HPDE6-E6E7 (cell line): ENCODE results near the gene ITGA1.
"Not testable (repeated sequence)": the region's sequence is repeated elsewhere in the genome, so short reads cannot be mapped to it uniquely, and the experiment has no call there.

Experiments
- DNase-seq: peaks from one replicate; pipeline ENCODE4 v3.0.0; 2011; ENCODE audit warnings: missing footprints; ENCODE audit errors: extremely low spot score

Gene ITGA1

GRCh38 chr5:52827815-52828214, 40.1 kb downstream of the ITGA1 start:
- DNase-seq, result no peak

- no peak for DNase-seq
These were observed 41.9 kb downstream of the ITGA1 start for GRCh38 chr5:52829664-52830063.

GRCh38 chr5:52830650-52831049, 42.9 kb downstream of the ITGA1 start:
- DNase-seq, result no peak

- no peak for DNase-seq
These were observed 44.2 kb downstream of the ITGA1 start for GRCh38 chr5:52831786-52832511.

GRCh38 chr5:52834320-52834719, 46.6 kb downstream of the ITGA1 start:
- DNase-seq, result no peak

GRCh38 chr5:52837068-52837467, 49.4 kb downstream of the ITGA1 start:
- no peak for DNase-seq

- DNase-seq, result no peak
These were observed 49.9 kb downstream of the ITGA1 start for GRCh38 chr5:52837591-52838001.

GRCh38 chr5:52838326-52839015, 50.8 kb downstream of the ITGA1 start:
- no peak for DNase-seq

GRCh38 chr5:52839285-52839684, 51.6 kb downstream of the ITGA1 start:
- no peak for DNase-seq

GRCh38 chr5:52840277-52841050, 52.7 kb downstream of the ITGA1 start:
- DNase-seq, result no peak

- no peak for DNase-seq
These were observed 53.4 kb downstream of the ITGA1 start for GRCh38 chr5:52841114-52841513.

GRCh38 chr5:52842111-52842510, 54.4 kb downstream of the ITGA1 start:
- no peak for DNase-seq

- DNase-seq, result no peak
These were observed 57.2 kb downstream of the ITGA1 start for GRCh38 chr5:52844885-52845284.

GRCh38 chr5:52846182-52846842, 58.6 kb downstream of the ITGA1 start:
- DNase-seq, result no peak

GRCh38 chr5:52848688-52849087, 61.0 kb downstream of the ITGA1 start:
- not testable (repeated sequence) for DNase-seq

- no peak for DNase-seq
These were observed 61.8 kb downstream of the ITGA1 start for GRCh38 chr5:52849544-52849943.

GRCh38 chr5:52853650-52854049, 65.9 kb downstream of the ITGA1 start:
- DNase-seq, result no peak

GRCh38 chr5:52854301-52854700, 66.6 kb downstream of the ITGA1 start:
- DNase-seq, result no peak

- DNase-seq, result no peak
These were observed 67.2 kb downstream of the ITGA1 start for GRCh38 chr5:52854949-52855348.

GRCh38 chr5:52856564-52856963, 68.8 kb downstream of the ITGA1 start:
- no peak for DNase-seq

- DNase-seq, result no peak
These were observed 71.9 kb downstream of the ITGA1 start for GRCh38 chr5:52859628-52860027.

GRCh38 chr5:52861368-52861767, 73.7 kb downstream of the ITGA1 start:
- peak; percentile 71 for DNase-seq
